Measurements from ENCODE around the gene RCOR1.
"Not testable (repeated sequence)": the region's sequence is repeated elsewhere in the genome, so short reads cannot be mapped to it uniquely, and the experiment has no call there.

RCOR1 gene

GRCh38 chr14:102593825-102594137 is 1.3 kb downstream of the RCOR1 start:
- DNase-seq = no peak

GRCh38 chr14:102594514-102595175 is 2.2 kb downstream of the RCOR1 start:
- peak; percentile 42 for DNase-seq

GRCh38 chr14:102601378-102601925 is 9.0 kb downstream of the RCOR1 start:
- DNase-seq = no peak

GRCh38 chr14:102602421-102603292 is 10.2 kb downstream of the RCOR1 start:
- no peak for DNase-seq

- DNase-seq = no peak
Observed at GRCh38 chr14:102603293-102603907, 11.0 kb downstream of the RCOR1 start.

- DNase-seq = no peak
Observed at GRCh38 chr14:102604183-102604582, 11.7 kb downstream of the RCOR1 start.

- no peak for DNase-seq
Observed at GRCh38 chr14:102605029-102605428, 12.6 kb downstream of the RCOR1 start.

GRCh38 chr14:102606296-102606695 is 13.8 kb downstream of the RCOR1 start:
- no peak for DNase-seq

GRCh38 chr14:102608064-102608446 is 15.6 kb downstream of the RCOR1 start:
- no peak for DNase-seq

GRCh38 chr14:102610968-102611811 is 18.7 kb downstream of the RCOR1 start:
- DNase-seq = no peak

- DNase-seq = no peak
Observed at GRCh38 chr14:102616318-102616717, 23.9 kb downstream of the RCOR1 start.

GRCh38 chr14:102616799-102617198 is 24.4 kb downstream of the RCOR1 start:
- DNase-seq = no peak

GRCh38 chr14:102619012-102619411 is 26.6 kb downstream of the RCOR1 start:
- DNase-seq = not testable (repeated sequence)

GRCh38 chr14:102620413-102620812 is 28.0 kb downstream of the RCOR1 start:
- no peak for DNase-seq

- no peak for DNase-seq
Observed at GRCh38 chr14:102622262-102622885, 29.9 kb downstream of the RCOR1 start.

GRCh38 chr14:102624666-102625065 is 32.2 kb downstream of the RCOR1 start:
- DNase-seq = no peak

- DNase-seq = no peak
Observed at GRCh38 chr14:102625564-102626296, 33.3 kb downstream of the RCOR1 start.

GRCh38 chr14:102626530-102626929 is 34.1 kb downstream of the RCOR1 start:
- no peak for DNase-seq

GRCh38 chr14:102629011-102629444 is 36.6 kb downstream of the RCOR1 start:
- DNase-seq = no peak

- DNase-seq = no peak
Observed at GRCh38 chr14:102629808-102630350, 37.4 kb downstream of the RCOR1 start.

GRCh38 chr14:102630405-102630804 is 38.0 kb downstream of the RCOR1 start:
- DNase-seq = no peak

Measured in SHP77 treated with DMSO at 0.1 percent for 48 hours (cell line).